Liver (tissue), 3 donors: ENCODE results near the gene WDR17.

Source experiments
- GABPA ChIP-seq, 2 donors: IDR thresholded peaks in 1 of 2; conservative IDR thresholded peaks in 1 of 2; 2 replicates each; pipeline ENCODE4 v1.6.1; 2016; ENCODE audit warnings: antibody characterized with exemption in 2 of 2, mild to moderate bottlenecking in 1 of 2, moderate library complexity in 1 of 2
- JUND ChIP-seq, 2 donors: IDR thresholded peaks; 2 replicates each; pipeline ENCODE4 v1.6.1; 2016; ENCODE audit warnings: antibody characterized with exemption in 2 of 2
- YY1 ChIP-seq: IDR thresholded peaks from 2 replicates; pipeline ENCODE4 v1.6.1; 2016; ENCODE audit warnings: antibody characterized with exemption, mild to moderate bottlenecking
- TF ChIP-seq, protein P1 (sequence below): fragments of 150-350 bp; IDR thresholded peaks from 2 replicates; pipeline ENCODE4 v1.5.1; 2017; ENCODE audit warnings: improper control_type of control experiment, low read depth, low read length; ENCODE audit not compliant: missing input control
- TF ChIP-seq, protein P2 (sequence below): IDR thresholded peaks from 2 replicates; pipeline ENCODE4 v1.6.1; 2016; ENCODE audit warnings: antibody characterized with exemption, mild to moderate bottlenecking
- TF ChIP-seq, protein P3 (sequence below): IDR thresholded peaks from 2 replicates; pipeline ENCODE4 v1.6.1; 2016; ENCODE audit warnings: antibody characterized with exemption
- donor health status: healthy.
- donor health status: healthy.

DNA sequence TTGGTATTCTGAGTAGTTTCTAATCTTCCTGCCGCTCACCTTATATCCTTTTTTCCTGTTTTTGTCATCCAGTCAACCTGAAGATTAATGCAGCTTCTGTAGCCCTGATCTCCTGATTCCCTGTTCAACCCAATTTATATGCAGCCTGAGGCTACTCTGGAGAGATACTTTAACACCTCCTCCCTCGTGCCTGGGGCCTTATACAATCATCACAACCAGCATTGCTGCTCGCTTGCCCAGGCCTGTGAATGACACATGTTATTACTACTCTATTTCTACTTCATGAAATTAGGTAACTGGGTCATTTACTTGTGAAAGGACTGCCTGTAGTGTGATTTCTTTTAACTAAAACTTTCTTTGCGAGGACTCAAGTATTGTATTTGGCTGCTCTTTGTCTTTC is 33.7 kb upstream of the WDR17 start:
- TF ChIP-seq GABPA (IDR thresholded peaks at IDR 0.05 in 1 of 2, conservative IDR thresholded peaks at IDR 0.05 in 1 of 2) (no peak), YY1 (no peak), JUND (IDR thresholded peaks at IDR 0.05) (no peak)
- TF ChIP-seq, protein P1, sequence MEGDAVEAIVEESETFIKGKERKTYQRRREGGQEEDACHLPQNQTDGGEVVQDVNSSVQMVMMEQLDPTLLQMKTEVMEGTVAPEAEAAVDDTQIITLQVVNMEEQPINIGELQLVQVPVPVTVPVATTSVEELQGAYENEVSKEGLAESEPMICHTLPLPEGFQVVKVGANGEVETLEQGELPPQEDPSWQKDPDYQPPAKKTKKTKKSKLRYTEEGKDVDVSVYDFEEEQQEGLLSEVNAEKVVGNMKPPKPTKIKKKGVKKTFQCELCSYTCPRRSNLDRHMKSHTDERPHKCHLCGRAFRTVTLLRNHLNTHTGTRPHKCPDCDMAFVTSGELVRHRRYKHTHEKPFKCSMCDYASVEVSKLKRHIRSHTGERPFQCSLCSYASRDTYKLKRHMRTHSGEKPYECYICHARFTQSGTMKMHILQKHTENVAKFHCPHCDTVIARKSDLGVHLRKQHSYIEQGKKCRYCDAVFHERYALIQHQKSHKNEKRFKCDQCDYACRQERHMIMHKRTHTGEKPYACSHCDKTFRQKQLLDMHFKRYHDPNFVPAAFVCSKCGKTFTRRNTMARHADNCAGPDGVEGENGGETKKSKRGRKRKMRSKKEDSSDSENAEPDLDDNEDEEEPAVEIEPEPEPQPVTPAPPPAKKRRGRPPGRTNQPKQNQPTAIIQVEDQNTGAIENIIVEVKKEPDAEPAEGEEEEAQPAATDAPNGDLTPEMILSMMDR = no peak
- TF ChIP-seq, protein P2, sequence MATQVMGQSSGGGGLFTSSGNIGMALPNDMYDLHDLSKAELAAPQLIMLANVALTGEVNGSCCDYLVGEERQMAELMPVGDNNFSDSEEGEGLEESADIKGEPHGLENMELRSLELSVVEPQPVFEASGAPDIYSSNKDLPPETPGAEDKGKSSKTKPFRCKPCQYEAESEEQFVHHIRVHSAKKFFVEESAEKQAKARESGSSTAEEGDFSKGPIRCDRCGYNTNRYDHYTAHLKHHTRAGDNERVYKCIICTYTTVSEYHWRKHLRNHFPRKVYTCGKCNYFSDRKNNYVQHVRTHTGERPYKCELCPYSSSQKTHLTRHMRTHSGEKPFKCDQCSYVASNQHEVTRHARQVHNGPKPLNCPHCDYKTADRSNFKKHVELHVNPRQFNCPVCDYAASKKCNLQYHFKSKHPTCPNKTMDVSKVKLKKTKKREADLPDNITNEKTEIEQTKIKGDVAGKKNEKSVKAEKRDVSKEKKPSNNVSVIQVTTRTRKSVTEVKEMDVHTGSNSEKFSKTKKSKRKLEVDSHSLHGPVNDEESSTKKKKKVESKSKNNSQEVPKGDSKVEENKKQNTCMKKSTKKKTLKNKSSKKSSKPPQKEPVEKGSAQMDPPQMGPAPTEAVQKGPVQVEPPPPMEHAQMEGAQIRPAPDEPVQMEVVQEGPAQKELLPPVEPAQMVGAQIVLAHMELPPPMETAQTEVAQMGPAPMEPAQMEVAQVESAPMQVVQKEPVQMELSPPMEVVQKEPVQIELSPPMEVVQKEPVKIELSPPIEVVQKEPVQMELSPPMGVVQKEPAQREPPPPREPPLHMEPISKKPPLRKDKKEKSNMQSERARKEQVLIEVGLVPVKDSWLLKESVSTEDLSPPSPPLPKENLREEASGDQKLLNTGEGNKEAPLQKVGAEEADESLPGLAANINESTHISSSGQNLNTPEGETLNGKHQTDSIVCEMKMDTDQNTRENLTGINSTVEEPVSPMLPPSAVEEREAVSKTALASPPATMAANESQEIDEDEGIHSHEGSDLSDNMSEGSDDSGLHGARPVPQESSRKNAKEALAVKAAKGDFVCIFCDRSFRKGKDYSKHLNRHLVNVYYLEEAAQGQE = no peak
- TF ChIP-seq, protein P3, sequence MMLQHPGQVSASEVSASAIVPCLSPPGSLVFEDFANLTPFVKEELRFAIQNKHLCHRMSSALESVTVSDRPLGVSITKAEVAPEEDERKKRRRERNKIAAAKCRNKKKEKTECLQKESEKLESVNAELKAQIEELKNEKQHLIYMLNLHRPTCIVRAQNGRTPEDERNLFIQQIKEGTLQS = no peak
